ENCODE results near the gene ZNF224. TPM values are rescaled to one million over a fixed set of nuclear protein-coding genes. Genes with fewer than 3 reads are reported as not detected.

The ZNF224 gene
- polyA plus RNA-seq, 1 experiment: 17.5 TPM

GRCh38 chr19:44131955-44132354, 37.8 kb downstream of the ZNF224 start:
- ChIA-PET POLR2A (no interaction called here), CTCF (no interaction called here)
- Histone ChIP-seq H3K27me3 (ENCODE audit: control insufficient read depth, insufficient read depth, low read length) (no peaks in the 10 kb centered on the region), H3K9me3 (ENCODE audit: control insufficient read depth, insufficient read depth, low read length) (peaks cover 6% of the 10 kb centered on the region), H3K4me3 (ENCODE audit: low read depth, low read length) (no peak overlapping the region), H3K27ac (ENCODE audit: low read depth, low read length) (no peak overlapping the region)
- TF ChIP-seq CTCF (IDR thresholded peaks at IDR 0.05; ENCODE audit: low read depth, low read length): no peak
- DNase-seq (ENCODE audit: low read depth, low spot score): no peak

- Histone ChIP-seq H3K9me3 (ENCODE audit: control insufficient read depth, insufficient read depth, low read length) (no peaks in the 10 kb centered on the region), H3K4me3 (ENCODE audit: low read depth, low read length) (peak within 1 kb of the TSS; percentile 89), H3K27ac (ENCODE audit: low read depth, low read length) (peak within 1 kb of the TSS; percentile 70), H3K27me3 (ENCODE audit: control insufficient read depth, insufficient read depth, low read length) (no peaks in the 10 kb centered on the region)
- ChIA-PET CTCF (no interaction called here), POLR2A (interaction anchor here (1.0 kb wide), 1 partner anchor 24 kb away, joined by 3 read pairs; the partner anchor contains the start of gene ZNF226)
- peak; percentile 67 for DNase-seq (ENCODE audit: low read depth, low spot score)
- no peak for TF ChIP-seq CTCF (IDR thresholded peaks at IDR 0.05; ENCODE audit: low read depth, low read length)
Observed at GRCh38 chr19:44141191-44142058, 47.3 kb downstream of the ZNF224 start, which contains the start of gene ZNF234. ZNF234 (plus strand) TSS chr19:44141554; CDS start chr19:44144633, 3,079 bp downstream.

GRCh38 chr19:44142059-44142433, 47.9 kb downstream of the ZNF224 start:
- DNase-seq (ENCODE audit: low read depth, low spot score): no peak
- ChIA-PET CTCF (no interaction called here), POLR2A (interaction anchor here (1.0 kb wide), 1 partner anchor 23 kb away, joined by 3 read pairs; the partner anchor contains the start of gene ZNF226)
- TF ChIP-seq CTCF (IDR thresholded peaks at IDR 0.05; ENCODE audit: low read depth, low read length): no peak
- Histone ChIP-seq H3K4me3 (ENCODE audit: low read depth, low read length) (peak overlapping the region; percentile 89), H3K27ac (ENCODE audit: low read depth, low read length) (no peak overlapping the region), H3K9me3 (ENCODE audit: control insufficient read depth, insufficient read depth, low read length) (no peaks in the 10 kb centered on the region), H3K27me3 (ENCODE audit: control insufficient read depth, insufficient read depth, low read length) (no peaks in the 10 kb centered on the region)

- TF ChIP-seq CTCF (IDR thresholded peaks at IDR 0.05; ENCODE audit: low read depth, low read length): no peak
- no peak overlapping the region for H3K4me3 ChIP-seq (ENCODE audit: low read depth, low read length)
- no peaks in the 10 kb centered on the region for H3K27me3 ChIP-seq (ENCODE audit: control insufficient read depth, insufficient read depth, low read length)
- CTCF ChIA-PET: no interaction called here
- H3K9me3 ChIP-seq (ENCODE audit: control insufficient read depth, insufficient read depth, low read length): peaks cover 3% of the 10 kb centered on the region; the same call in 1 of the 2 replicates
- H3K27ac ChIP-seq (ENCODE audit: low read depth, low read length): no peak overlapping the region
- POLR2A ChIA-PET: no interaction called here
- DNase-seq (ENCODE audit: low read depth, low spot score): no peak
Observed at GRCh38 chr19:44149776-44150175, 55.6 kb downstream of the ZNF224 start.

GRCh38 chr19:44151491-44151890, 57.3 kb downstream of the ZNF224 start:
- TF ChIP-seq CTCF (IDR thresholded peaks at IDR 0.05; ENCODE audit: low read depth, low read length): no peak
- CTCF ChIA-PET: no interaction called here
- DNase-seq (ENCODE audit: low read depth, low spot score): no peak
- POLR2A ChIA-PET: interaction anchor here (0.7 kb wide), 1 partner anchor 17 kb away, joined by 3 read pairs; no protein-coding TSS in a partner anchor
- H3K27ac ChIP-seq (ENCODE audit: low read depth, low read length): no peak overlapping the region
- H3K9me3 ChIP-seq (ENCODE audit: control insufficient read depth, insufficient read depth, low read length): peaks cover 10% of the 10 kb centered on the region; the same call in 1 of the 2 replicates
- H3K4me3 ChIP-seq (ENCODE audit: low read depth, low read length): no peak overlapping the region
- H3K27me3 ChIP-seq (ENCODE audit: control insufficient read depth, insufficient read depth, low read length): no peaks in the 10 kb centered on the region
